ENCODE results near the gene LIPH.

The LIPH gene

DNA sequence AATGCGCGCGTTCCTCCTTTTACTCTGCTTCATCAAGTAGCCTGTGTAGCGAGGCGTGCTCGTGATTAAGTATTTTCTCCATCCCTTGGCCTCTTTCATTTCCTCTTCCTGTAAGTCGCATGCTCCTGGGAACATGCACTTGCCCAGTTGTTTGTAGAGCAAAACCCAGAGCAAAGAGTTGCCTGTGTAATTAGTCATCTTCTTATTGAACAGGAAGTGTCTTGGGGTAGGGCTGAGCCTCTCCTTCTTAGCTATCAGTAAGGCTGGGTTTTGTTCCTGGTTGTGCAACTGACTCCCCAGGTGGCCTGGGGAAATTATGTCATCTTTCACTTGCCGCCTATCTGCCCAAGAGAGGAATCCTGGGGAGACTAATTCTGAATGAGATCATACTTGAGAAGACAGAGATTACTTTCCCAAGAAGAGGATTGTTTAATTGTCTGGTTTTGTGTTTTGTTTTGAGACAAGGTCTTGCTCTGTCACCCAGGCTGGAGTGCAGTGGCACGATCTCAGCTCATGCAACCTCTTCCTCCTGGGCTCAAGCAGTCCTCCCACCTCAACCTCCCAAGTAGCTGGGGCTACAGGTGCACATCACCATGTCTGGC lies 14.9 kb downstream of the LIPH start:
- DNase-seq = no peak

DNA sequence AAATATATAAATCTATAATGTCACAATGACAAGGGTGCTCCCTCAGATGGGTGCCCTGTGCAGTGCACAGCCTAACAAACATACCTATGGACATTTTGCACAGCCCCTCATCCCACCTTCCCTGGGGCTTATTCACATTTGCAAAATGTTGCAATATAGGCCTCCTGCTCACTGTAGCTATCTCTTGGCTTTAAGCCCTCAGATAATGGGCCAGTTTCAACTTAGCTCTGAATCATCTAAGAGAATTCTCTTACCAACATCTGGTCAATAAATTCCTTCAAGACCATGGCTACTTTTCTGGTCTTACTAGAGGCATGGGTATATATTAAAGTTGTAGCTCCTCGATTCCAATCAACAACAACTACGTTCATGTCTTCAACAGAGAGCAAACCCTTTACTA lies 17.9 kb downstream of the LIPH start:
- no peak for DNase-seq

DNA sequence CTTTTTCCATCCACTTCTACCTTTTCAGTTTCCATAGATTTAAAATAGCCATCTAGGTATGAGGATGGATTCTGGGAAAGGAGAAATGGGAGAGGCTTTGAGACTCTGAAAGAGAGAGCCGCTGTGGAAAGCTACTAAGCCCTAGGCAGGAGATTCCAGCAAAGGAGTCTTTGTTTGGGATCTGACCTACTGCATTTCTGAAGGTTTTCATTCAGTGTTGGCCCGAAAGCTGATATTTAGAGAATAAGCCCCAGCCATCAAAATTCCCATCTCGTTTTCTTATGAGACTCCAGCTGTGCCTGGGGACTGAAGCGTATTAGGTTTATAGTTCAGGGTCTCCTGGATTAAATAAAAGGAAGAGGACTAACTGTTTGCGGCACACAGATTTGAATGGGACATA lies 19.5 kb downstream of the LIPH start:
- no peak for DNase-seq

DNA sequence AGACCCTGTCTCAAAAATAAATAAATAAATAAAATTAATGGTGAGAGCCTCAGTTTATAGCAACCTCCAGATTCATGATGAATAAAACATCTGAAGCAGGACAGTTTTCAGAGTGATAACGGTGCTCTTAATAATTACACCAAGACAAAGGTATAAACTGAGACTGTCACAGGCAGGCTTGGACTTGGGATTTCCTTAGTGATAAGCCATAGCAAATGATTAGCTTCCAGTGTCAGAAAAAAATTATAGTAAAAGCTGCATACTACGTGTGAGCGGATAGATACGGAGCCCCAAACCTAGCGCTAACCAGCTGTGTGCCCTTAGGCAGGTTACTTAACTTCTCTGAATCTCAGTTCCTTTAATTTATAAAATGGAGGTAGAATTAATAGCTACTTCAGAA lies 21.5 kb downstream of the LIPH start:
- DNase-seq = no peak

DNA sequence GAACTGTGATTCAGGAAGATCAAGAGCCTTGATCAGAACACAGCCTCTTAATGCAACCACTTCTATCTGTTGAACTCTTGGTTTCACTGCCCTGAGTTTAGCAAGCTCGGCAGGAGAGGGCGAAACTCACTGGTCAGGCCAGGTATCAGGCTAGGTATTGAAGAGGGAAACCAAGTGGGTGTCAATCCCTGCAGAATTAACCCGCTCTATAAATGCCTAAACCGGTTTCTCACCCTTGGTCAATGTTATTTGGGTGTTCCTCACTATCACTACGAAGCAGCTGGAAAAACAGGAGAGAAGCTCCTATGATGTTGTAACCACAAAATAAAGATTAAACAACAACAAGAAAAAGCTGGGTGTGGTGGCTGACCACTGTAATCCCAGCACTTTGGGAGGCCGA lies 23.9 kb downstream of the LIPH start:
- DNase-seq = no peak

DNA sequence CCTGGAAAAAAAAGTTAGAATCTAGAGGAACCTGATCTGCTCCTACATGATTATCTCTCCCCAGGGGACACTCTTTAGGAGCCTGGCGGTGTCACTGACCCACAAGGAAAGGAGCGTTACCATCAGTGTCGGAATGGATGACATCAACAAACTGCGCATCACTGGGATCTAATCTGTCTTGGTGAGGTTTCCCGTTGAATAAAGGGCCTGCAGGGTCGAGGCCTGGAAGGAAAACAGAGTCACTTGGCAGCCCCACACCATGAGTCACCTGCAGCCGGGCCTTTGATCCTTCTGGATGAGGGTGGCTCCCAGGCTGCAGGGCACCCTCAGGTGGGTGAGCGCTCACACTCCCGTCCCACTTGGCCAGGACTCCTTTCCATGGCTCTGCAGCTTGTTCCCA lies 25.0 kb downstream of the LIPH start:
- peak; percentile 27 for DNase-seq

DNA sequence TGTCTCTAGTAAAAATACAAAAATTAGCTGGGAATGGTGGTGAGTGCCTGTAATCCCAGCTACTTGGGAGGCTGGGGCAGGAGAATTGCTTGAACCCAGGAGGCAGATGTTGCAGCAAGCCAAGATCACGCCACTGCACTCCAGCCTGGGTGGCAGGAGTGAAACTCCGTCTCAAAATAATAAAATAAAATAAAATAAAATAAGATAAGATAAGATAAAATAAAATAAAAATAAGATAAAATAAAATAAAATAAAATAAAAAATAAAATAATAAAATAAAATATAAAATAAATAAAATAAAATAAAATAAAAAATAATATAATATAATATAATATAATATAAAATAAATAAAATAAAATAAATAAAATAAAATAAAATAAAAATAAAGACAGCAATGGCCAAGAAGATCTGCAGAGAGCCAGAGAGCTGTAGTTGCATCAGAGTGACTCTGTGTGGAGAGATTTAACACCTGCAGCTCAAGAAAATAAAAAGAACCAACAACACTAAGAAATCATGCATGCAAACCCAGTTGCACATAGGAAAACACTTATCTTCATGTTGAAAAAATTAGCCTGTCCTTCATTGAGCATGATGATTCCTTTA lies 25.9 kb downstream of the LIPH start:
- DNase-seq = no peak

DNA sequence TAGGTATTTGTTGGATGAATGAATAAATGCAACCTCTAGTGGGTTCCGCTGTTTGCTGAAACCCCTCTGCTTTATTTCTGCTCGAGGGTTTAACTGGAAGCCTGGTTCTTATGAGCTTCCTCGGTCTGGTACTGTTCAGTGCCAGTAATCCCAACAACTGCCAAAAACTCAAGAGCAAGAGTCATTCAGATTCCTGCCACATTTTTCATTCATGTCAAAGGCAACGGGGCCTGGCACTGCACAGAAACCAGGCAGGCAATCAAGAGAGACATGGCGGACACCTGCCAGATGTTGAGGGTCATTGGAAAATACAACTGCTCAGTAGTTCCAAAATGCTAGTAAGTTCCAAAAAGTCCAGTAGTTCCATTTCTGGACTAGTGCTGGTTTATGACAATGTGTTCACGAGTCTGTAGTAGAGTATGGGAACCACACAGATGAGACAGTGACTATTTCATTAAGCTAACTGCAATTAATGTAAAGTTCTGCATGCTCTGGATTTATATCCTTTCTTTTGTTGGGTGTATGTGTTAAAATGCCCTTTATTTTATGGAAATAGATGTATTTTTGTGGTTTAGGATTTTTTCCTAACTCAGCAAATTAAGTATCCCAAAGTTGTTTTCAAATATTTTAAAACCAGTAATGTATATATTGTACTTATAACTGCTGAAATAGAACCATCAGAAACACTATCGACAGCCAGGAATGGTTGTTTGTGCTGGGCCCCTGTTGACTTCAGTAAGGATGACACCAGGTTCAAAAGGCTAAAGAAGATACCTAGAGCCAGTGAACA lies 30.8 kb downstream of the LIPH start:
- DNase-seq = no peak

DNA sequence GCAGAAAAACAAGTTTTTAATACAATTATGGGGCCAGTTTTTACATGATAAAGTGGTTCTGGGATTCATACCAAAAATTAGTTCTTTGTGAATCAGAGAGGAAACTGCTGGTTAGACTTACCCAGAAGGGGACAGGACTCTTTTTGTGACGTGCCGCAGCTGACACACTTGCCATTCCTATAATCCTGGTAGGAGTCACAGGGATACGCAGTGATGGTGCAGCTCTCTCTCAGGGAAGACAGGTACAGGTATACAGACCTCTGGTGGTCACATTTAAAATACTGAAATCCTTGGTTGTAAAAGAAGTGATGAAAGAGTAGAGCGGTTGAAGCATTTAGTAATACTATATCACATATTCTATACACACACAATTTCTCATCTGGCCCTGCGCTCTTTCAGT lies 33.4 kb downstream of the LIPH start:
- peak; percentile 33 for DNase-seq

DNA sequence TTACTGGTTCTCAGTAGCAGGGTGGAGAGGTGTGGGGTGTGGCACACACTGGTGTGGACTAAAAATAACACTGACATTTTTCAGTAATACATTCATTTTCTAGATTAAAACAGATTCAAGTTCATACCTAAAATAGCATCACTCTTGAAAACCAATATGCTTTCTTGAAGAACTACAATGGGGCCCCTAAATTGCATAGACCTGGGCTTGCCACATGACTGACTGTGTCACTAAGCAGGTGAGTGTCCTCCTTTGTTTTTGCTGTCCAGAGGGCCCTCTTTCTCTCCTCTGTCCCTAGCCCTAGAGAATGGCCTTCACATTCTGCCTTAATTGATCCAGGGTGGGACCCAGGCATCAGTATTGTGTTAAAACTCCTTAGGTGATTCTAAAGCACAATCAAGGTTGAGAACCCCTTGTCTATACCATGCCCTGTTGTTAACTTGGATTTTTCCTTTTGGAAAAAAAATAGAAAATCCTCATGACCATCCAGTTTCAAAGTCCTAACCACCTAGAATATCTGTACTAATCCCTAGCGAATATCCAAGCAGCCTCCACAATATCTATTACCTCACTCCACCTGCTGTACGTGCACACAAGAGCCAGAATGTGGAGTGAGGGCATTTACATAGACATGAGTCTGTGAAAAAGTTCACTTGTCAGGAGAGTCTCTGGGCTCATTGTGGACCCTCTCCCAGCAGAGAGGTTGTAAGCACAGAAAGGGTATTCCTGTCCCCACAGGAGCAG lies 34.8 kb downstream of the LIPH start:
- no peak for DNase-seq

DNA sequence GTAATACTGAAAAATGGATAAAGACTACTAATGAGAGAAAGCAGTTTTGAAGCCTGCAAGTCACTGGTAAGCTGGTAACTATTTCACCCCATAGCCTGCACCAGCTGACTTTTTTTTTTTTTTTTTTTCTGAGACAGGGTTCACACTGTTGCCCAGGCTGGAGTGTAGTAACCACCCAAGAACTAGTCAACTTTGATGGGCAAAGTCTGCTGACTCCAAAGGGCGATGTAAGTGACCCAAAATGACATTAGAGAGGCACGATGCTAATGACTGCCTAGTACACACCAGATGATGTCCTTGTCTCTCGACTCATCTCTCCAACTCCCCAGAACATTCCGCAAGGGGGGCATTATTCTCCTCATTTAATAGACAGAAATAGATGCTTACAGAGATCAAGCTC lies 40.7 kb downstream of the LIPH start:
- no peak for DNase-seq

DNA sequence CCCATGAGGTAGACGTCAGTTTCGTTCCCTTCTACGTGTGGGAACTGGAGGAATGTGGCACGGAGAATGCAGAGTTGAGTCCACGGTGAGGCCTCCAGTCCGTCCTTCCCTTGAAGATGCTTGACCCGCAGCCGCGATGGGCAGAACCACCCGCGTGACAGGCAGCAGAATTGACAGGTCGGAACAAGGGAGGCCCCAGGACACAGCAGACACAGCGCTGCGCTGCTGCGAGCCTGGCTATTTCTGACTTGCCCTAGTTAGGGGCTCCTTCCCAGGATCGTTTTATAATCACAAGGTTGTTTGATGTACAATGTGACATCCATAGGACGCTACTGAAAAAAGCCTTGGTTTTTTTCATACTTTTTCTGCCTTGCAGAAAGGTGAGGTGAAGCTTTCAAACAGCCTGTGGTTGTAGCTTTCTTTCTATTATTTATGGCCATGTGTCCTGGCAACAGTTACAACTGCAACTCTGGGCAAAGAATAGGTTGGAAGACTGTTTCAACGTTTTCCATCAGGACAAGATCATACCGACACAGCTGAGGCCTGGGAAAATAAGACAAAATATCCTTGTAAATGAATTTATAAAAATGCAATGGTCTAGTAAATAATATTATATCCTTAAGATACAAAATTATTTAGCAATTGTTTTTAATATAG lies 43.9 kb downstream of the LIPH start:
- DNase-seq = no peak

DNA sequence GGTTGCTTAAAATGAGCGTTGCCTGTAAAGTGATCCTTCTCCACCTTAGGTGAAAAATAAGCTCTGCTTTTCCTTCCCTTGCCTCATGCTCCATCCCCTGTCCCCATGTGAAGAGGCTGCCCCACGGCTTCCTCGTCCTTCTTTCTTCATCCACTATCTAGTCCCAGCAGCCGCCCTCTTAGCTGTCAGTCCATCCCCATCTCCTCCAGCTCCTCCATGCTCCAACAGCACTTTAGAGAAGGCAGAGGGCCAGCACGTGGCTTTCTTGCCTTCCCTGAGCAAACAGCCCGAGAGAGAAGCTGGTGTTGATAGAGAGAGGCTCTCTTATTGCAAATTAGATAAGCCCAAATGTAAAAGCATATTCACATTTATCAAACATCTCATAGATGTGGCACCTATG lies 44.5 kb downstream of the LIPH start:
- no peak for DNase-seq

DNA sequence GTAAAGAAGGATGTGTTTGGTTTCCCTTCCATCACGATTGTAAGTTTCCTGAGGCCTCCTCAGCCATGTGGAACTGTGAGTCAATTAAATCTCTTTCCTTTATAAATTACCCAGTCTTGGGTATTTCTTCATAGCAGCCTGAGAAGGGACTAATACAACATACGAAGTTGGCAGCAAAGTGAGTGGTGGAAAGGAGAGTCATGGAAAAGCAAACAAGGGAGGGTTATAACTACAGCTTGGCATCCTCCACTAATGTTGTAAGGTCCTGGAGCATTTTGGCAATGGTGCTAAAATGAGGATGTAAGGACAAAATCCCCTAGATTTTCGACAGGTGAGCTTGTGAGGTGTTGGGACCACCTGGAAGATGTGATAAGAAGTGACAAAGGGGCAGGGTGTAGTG lies 47.8 kb downstream of the LIPH start:
- no peak for DNase-seq

DNA sequence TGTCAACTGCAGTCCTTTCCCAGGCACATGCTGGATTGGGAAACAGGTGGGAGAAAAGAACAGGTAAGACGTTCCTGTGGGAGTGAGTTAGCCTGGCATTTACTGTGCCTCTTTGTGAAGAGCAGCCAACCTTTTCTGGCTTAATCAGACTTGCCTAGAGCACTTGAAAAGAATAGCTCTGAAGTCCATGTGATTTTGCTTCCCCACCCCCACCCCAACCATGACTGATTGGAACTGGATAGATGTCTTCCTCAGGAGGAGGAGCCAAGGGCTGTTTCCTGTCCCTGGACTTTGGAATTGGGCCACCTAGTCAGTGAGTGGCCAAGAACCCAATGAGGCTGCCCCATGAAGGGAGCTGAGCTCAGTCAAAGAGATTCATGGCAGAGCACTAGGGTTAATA lies 48.9 kb downstream of the LIPH start:
- DNase-seq = no peak

DNA sequence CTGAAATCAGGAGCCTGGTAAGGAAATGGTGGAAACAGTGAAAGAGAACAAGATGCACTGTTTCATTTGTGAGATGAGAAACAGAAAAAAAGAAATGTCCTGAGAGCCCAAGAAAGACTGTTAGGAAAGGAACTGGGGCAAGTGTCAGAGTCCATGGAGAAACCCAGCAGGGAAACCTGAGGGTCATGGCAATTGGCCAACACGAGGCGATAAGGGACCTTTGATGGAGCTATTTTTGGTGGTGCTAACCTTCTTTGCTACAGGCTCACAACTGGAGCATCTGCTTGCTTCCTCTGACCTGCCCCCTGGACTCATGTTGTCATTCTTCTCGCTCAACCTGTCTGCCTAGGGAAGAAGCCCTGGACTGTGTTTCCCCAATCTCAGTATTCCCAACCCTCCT lies 49.4 kb downstream of the LIPH start:
- DNase-seq = no peak

DNA sequence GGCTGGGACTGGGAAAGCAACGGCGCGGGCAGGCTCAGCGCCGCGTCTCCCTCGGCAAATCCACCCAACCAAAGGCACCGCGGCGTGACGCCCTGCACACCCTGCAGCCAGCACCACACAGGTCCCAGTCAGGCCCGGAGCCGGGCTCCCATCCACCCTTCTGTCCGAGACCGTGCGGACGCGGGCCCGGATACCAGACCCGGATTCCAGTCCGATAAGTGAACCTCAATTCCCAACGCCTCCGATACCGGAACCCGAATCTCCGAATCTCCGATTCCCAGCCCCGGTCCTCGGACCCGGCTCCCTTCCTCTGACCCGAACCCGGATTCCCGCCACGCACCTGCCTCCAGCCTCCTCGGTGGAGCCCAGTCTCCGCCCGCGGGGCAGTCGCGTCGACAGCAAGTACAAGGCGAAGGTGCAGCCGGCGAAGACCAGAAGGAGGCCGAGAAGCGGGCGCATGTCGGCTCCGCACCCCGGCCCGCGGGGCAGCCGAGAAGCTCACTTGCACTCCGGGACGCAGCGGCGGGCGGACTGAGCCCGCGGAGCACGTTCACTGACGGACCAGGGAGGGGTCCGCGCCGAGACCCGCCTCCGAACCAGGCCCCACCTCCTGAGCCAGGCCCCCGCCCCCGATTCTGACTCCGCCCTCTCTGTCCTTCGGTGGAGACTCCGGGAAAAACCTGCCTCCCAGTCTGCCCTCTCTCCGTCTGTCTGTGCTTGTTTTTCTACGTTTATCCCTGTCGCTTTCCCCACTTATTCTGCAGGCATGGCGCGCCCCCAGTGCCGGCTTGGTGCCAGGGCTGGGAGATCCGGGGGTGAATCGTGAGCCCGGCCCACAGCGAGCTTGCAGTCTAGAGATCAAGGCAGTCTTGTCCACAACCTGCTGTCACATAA lies 53.6 kb downstream of the LIPH start, which contains the start of gene TMEM41A:
Gene TMEM41A (minus strand): TSS at position 533 of the 894 bp plus-strand sequence. CDS start 74 bp downstream, at position 459.
- peak; percentile 95 for DNase-seq

DNA sequence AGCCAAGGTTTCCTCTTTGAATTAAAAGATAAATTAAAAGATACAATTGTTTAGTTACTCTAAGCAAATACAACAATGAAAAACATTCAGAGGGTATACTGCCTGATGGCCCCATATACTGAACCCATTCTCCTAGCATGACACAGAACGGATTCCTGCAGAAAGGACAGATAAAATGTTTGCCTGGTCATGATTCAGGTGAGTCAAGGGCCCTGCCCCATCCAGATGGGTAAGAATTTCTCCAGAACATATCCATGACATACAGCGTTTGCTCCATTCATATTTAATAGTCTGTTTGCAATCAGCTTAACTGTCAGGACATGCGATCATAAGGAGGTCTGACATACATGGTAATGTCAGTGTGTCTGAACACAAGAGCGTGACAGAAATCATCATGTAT lies 62.1 kb downstream of the LIPH start:
- DNase-seq = no peak

DNA sequence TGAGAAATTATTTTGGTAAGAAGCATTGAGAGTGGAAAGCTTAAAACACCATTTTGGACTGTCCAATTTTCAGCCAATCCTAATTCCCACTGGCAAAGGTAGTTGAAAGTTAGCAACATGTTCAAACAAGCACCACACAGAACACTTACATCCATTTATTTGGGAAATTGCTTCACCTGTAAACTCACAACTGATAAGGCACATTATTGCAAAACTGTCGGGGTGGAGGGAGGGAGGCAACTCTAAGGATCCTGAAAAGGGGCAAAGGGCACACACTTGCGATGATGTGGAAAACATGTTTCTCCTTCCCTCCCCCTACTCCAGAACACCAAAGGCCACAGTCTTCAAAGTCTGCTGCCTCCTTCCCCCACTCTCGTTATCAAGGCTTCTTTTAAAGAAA lies 62.9 kb downstream of the LIPH start:
- DNase-seq = no peak

DNA sequence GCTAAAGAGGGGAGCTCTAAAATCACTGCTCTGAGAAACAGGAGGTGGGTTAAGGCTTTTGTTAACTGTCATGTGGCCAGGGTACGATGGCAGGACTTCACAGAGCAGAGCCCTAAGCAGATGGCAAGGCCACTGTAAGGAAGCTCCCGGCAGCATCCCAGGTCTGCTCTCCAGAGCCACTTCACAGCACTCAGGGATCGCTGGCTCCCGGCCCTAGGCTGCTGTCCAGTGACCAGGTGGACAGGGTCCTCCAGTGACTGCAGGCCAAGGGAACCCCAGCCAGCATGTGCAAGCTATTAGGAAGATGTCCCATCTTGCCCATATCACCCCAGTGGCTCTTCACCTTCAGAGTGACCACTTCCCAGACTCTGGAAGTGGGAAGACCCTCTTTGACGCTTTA lies 63.9 kb downstream of the LIPH start:
- no peak for DNase-seq

DNA sequence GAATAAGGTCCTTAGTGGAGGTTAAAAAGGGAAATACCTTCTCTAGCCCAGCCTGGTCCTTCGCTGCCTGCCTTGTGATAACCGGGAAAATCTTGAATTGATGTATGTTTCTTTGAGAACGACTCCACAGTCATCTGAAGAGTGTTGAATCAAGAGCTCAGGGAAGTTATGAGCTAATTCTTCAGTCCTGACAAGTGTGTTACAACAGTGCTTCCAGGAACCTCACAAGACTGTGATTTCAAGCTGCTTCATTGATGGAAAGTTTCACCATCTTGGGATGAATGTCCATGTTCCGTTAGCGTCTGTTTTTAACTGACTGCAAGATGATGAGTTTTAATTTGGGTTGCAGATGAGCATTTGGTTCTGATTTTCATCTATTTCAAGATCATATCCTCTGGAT lies 66.0 kb downstream of the LIPH start:
- DNase-seq = no peak

DNA sequence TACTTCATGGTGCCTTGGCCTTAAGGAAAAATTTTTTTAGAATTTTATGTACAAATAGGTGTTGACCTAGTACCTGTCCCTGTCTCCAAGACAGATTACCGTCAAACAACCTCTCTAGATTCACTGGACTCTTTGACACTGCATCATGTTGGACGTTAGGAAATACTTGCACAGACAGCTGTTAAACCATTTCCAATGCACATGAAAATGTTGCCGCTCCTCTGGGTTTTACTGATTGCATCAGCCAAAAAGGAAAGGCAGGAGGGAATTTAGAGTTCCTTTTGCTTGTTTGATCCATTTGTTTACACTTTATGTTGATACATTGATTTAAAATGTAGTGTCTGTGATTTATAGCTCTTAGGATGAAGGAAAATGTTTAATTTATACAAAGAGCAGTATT lies 68.1 kb downstream of the LIPH start:
- no peak for DNase-seq

Data from NCI-H2171 treated with DMSO at 0.1 percent for 48 hours (cell line).